Measurements from ENCODE around the gene ZBED3.

The ZBED3 gene

GRCh38 chr5:77076961-77077828 is 9.9 kb downstream of the ZBED3 start:
- peak in 1 of 2 donors; percentile 40 for DNase-seq (ENCODE audit: low read depth in 2 of 2)

DNA sequence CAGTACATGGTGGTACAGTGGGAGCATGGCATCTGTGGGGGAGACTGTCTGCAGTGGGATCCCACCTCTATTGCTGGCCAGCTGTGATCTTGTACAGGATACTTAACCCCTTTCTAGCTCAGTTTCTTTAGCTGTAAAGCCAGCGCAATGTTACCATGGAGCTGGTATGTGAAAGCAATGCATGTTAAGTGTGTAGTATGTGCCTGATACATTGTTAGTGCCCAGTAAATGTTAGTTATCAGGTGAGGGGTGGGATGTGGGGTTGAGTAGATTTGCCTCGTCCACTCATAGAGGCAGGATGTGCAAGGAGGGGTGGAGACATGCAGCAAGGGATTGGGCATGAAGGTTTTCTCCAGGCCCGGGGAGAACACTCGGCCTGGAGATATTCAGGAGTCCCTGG is 12.3 kb downstream of the ZBED3 start:
- no peak for DNase-seq (ENCODE audit: low read depth in 2 of 2)

- no peak for DNase-seq (ENCODE audit: low read depth in 2 of 2)
These were observed 13.4 kb downstream of the ZBED3 start for GRCh38 chr5:77073667-77074066.

DNA sequence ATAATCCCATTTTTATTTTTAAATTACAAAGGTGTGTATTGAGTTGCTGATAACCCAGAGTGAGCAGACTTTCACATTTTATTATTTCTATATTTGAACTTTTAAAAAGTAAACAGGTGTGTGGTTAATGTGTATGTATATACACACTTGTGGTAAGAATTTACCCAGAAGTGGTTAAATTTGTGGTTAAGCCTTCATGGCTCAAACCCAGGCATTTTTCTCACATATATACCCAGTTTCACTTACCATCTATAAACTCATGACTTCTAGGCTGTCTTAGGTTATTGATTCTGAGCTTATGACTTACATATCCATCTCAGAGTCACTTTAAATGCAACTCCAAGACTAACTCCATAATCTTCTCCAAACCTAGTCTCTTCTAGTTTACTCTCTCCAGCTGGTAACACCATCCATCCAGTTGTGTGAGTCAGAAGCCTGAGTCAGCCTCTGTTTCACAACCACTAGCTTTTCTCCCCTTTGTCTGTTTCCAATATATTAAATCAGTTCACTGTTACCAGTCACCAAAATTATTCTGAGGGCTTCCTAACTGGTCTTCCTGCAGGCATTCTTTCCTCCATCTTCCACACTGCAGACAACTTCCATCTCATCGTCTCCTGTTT is 20.2 kb downstream of the ZBED3 start:
- no peak for DNase-seq (ENCODE audit: low read depth in 2 of 2)

DNA sequence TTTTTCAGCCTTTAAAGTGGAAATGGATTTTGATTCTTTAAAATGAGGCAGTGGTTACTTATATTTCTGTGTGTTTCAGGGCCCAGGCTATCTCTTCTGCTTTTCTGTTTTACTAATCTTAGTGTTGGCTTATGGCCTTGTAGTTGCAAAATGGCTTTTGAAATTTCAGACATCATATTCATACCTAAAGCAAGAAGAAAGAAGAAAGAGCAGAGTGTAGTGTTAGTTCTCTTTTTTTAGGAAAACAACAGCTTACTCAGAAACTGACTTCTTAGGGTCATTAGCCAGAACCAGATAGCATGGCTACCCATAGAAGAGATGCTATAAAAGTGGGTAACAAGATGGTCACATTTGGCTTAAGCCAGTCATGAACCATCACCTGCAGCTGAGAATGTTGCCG is 20.9 kb downstream of the ZBED3 start:
- no peak for DNase-seq (ENCODE audit: low read depth in 2 of 2)

DNA sequence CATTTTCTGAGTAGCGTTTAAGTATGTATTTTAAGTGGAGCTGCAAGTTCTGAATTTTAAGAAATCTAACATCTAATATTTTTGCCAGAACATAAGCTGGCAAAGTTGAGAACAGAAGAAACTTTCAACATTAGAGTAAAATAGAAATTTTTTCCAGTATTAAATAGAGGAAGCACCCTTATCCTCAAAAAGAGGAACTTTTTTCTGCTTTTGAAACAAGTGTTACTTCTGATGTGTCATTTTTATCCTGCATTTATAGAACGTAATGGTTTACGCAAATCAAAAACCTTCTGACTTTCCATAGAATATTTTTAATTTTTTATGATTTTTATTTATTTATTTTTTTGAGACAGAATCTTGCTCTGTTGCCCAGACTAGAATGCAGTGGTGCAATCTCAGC is 21.8 kb downstream of the ZBED3 start:
- DNase-seq (ENCODE audit: low read depth in 2 of 2), result no peak

GRCh38 chr5:77064040-77064439 is 23.0 kb downstream of the ZBED3 start:
- DNase-seq (ENCODE audit: low read depth in 2 of 2), result no peak

GRCh38 chr5:77046416-77047073 is 40.5 kb downstream of the ZBED3 start:
- no peak for DNase-seq (ENCODE audit: low read depth in 2 of 2)

- DNase-seq (ENCODE audit: low read depth in 2 of 2), result no peak
These were observed 51.1 kb downstream of the ZBED3 start for GRCh38 chr5:77035950-77036349.

- no peak for DNase-seq (ENCODE audit: low read depth in 2 of 2)
These were observed 53.7 kb downstream of the ZBED3 start for GRCh38 chr5:77033338-77033737.

GRCh38 chr5:77032635-77033034 is 54.5 kb downstream of the ZBED3 start:
- no peak for DNase-seq (ENCODE audit: low read depth in 2 of 2)

DNA sequence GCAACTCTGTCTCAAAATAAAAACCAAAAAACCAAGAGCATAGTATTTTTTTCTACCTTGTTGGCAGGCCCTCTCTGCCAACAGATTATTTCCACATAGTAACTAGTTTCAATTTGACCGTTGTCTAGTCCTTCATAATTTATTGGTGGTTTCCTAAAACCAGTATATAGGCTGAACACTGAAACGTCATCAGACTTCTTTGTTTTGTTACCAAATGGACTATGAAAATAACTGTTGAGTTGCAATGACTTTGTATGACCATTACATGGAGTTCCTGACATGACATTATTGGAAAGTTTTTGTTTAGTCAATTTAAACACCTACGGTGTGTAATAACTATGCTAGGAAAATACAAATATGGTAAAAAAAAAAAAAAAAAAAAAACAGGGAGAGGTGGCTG is 55.2 kb downstream of the ZBED3 start:
- no peak for DNase-seq (ENCODE audit: low read depth in 2 of 2)

GRCh38 chr5:77030097-77031071 is 56.7 kb downstream of the ZBED3 start, which contains the start of gene AGGF1:
Gene AGGF1 (plus strand): TSS chr5:77030404. CDS start chr5:77030767, 363 bp downstream.
- peak; percentile 67 to 74 for DNase-seq (ENCODE audit: low read depth in 2 of 2)

- DNase-seq (ENCODE audit: low read depth in 2 of 2), result no peak
These were observed 57.7 kb downstream of the ZBED3 start for GRCh38 chr5:77029376-77029885.

DNA sequence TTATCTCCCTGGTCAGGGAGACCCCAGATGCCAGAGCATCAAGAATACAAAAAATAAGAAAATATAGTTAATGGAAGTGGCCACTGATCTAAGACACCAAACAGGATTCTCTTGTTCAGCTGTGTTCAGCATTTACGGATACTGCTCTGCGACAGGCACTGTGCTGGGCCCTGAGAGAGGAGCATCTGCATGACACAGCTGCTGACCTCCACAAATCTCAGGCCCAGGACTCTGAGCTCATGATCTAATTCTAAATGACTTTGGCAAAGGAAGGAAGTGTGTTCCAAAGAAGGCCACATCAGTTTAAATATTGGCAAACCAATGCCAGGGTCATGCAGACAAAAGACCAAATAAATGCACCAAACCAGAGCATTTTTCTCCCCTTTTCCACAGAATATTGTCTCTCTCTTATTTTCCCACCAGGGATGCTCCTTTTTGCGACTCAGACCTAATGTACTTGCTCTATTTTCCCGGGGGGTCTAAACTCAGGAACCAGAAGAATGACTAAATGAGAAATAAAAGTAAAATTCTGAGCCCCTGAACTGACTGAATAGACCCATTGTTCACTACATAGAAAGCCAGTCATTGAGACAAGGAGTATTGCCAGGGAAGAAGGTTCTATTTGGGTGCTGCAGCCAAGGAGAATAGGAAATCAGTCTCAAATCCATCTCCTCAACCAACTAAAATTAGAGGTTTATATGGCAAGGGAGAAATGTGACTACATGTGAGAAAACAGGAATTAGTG is 58.3 kb downstream of the ZBED3 start:
- DNase-seq (ENCODE audit: low read depth in 2 of 2), result no peak

DNA sequence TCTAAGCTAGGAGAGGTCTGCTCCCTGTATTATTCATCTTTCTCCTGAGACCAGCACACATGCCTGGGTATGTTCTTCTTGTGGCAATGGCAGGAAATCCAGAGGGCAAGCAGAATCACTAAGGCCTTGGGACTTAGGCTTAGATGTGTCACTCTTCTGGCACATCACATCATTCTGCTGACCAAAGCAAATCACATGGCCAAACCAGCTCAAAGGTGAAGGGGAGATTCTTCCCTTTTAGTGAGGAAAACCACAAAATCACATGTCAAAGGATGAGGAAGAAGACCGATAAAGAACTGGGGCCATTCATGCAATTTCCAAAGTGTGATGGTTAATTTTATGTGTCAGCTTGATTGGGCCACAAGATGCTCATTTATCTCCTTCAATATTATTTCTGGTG is 62.6 kb downstream of the ZBED3 start:
- no peak for DNase-seq (ENCODE audit: low read depth in 2 of 2)

GRCh38 chr5:77022511-77023417 is 64.3 kb downstream of the ZBED3 start:
- DNase-seq (ENCODE audit: low read depth in 2 of 2), result no peak

Data from stimulated activated CD4-positive, alpha-beta T cell treated with anti-CD3 and anti-CD28 coated beads, Interleukin-1b, Interleukin-23, amount 100 ng/mL, for 1 hour (primary cell).